Gastroesophageal sphincter (tissue), 4 donors: ENCODE measurements around the gene POM121. TPM values are rescaled to one million over a fixed set of nuclear protein-coding genes. Genes with fewer than 3 reads are reported as not detected.
"Not testable (repeated sequence)": the region's sequence is repeated elsewhere in the genome, so short reads cannot be mapped to it uniquely, and the experiment has no call there.

ENCODE experiments used
- ATAC-seq: fragments of 150-250 bp; one replicate; pipeline ENCODE4 v1.9.1; 2016; ENCODE audit warnings: mild to moderate bottlenecking, moderate library complexity
- H3K27ac ChIP-seq, 4 donors: fragments of 200-600 bp; sonication (generic) in 3 of 4; 1 replicate in 3 of 4; 2 replicates in 1 of 4; pipeline ENCODE4 v1.5.1; 2016 to 2019
- H3K27me3 ChIP-seq: fragments of 200-600 bp; sonication (generic); one replicate; pipeline ENCODE4 v1.5.1; 2019
- H3K36me3 ChIP-seq, 2 donors: fragments of 200-600 bp; sonication (generic); one replicate each; pipeline ENCODE4 v1.5.1; 2019; ENCODE audit warnings: control low read depth in 1 of 2
- H3K4me1 ChIP-seq, 3 donors: fragments of 200-600 bp; sonication (generic); 1 replicate in 2 of 3; 2 replicates in 1 of 3; pipeline ENCODE4 v1.5.1; 2016 to 2019; ENCODE audit warnings: control low read depth in 2 of 3
- H3K4me3 ChIP-seq, 2 donors: fragments of 200-600 bp; sonication (generic); one replicate each; pipeline ENCODE4 v1.5.1; 2019; ENCODE audit warnings: mild to moderate bottlenecking in 1 of 2, moderate library complexity in 1 of 2
- H3K9me3 ChIP-seq, 3 donors: fragments of 200-600 bp; sonication (generic); one replicate each; pipeline ENCODE4 v1.5.1; 2017 to 2019; ENCODE audit warnings: control low read depth in 2 of 3
- EP300 ChIP-seq: sonication (generic); formaldehyde crosslinking; IDR thresholded peaks from one replicate; pipeline ENCODE4 v1.6.1; 2017; ENCODE audit warnings: antibody characterized with exemption, mild to moderate bottlenecking
- POLR2A ChIP-seq, 2 donors: fragments of 450-650 bp; IDR thresholded peaks; one replicate each; pipeline ENCODE4 v1.6.1; 2017; ENCODE audit warnings: antibody characterized with exemption in 2 of 2, mild to moderate bottlenecking in 2 of 2, moderate library complexity in 1 of 2
- POLR2AphosphoS5 ChIP-seq: sonication (generic); formaldehyde crosslinking; IDR thresholded peaks from one replicate; pipeline ENCODE4 v1.6.1; 2017; ENCODE audit warnings: antibody characterized with exemption
- WGBS, 2 donors: methylation state at CpG; one replicate each; pipeline ENCODE4 v1.1.5; 2018; ENCODE audit warnings: low coverage in 1 of 2; 5-methylcytosine and 5-hydroxymethylcytosine counted together
- total RNA-seq, 4 donors: library from RNA; depleted of rRNA; stranded (reverse); fragments of >200 nt; gene quantifications; one replicate each; pipeline ENCODE4 v1.1.0, GENCODE V29; 2016
- TF ChIP-seq, protein P1 (sequence below), 4 experiments: fragments of 200-600 bp in 2 of 4; fragments of 450-650 bp in 2 of 4; sonication (generic) in 1 of 4; IDR thresholded peaks; one replicate each; pipeline ENCODE4 v1.5.1; 2017 to 2019; ENCODE audit warnings: antibody characterized with exemption in 4 of 4, mild to moderate bottlenecking in 2 of 4, moderate library complexity in 2 of 4

Gene POM121
- total RNA-seq, result 10 to 100 TPM; 11.8 to 22.1 (median 14.6) TPM

GRCh38 chr7:72924733-72925545 lies at the start of gene POM121:
Gene POM121, plus strand, starts transcription at chr7:72925095. Its CDS starts 27 bp downstream, at chr7:72925122.
- Histone ChIP-seq H3K4me1 (peaks cover 5 to 29% (median 14%) of the 10 kb centered on the region in 3 donors), H3K4me3 (peak within 1 kb of the TSS; percentile 86 to 99), H3K27me3 (no peaks in the 10 kb centered on the region), H3K27ac (peak within 1 kb of the TSS; percentile 92 to 98 (median 96)), H3K9me3 (no peaks in the 10 kb centered on the region), H3K36me3 (peaks cover 0 to 41% of the 10 kb centered on the region in 2 donors)
- WGBS, 2 donors, result 0% methylated on average over 2 of the region's 91 CpGs; no CpG with 5 or more reads in 1 of the 2 donors
- peak; percentile 96 for ATAC-seq
- TF ChIP-seq POLR2A (IDR thresholded peaks at IDR 0.05), result peak in 1 of 2 donors; percentile 80
- no peak for TF ChIP-seq EP300
- TF ChIP-seq, protein P1, sequence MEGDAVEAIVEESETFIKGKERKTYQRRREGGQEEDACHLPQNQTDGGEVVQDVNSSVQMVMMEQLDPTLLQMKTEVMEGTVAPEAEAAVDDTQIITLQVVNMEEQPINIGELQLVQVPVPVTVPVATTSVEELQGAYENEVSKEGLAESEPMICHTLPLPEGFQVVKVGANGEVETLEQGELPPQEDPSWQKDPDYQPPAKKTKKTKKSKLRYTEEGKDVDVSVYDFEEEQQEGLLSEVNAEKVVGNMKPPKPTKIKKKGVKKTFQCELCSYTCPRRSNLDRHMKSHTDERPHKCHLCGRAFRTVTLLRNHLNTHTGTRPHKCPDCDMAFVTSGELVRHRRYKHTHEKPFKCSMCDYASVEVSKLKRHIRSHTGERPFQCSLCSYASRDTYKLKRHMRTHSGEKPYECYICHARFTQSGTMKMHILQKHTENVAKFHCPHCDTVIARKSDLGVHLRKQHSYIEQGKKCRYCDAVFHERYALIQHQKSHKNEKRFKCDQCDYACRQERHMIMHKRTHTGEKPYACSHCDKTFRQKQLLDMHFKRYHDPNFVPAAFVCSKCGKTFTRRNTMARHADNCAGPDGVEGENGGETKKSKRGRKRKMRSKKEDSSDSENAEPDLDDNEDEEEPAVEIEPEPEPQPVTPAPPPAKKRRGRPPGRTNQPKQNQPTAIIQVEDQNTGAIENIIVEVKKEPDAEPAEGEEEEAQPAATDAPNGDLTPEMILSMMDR (IDR thresholded peaks at IDR 0.05), result peak in 2 of 4 experiments; percentile 3 to 12
- peak; percentile 87 for TF ChIP-seq POLR2AphosphoS5

GRCh38 chr7:72879079-72879736 lies 45.7 kb upstream of the POM121 start:
- TF ChIP-seq, protein P1 (IDR thresholded peaks at IDR 0.05), result peak in 2 of 4 experiments; percentile 39 to 43
- TF ChIP-seq POLR2A (IDR thresholded peaks at IDR 0.05) (peak; percentile 57 to 60), POLR2AphosphoS5 (peak; percentile 89)
- WGBS, 2 donors, result 2% methylated on average over 11 of the region's 59 CpGs; no CpG with 5 or more reads in 1 of the 2 donors
- ATAC-seq, result peak; percentile 100

DNA sequence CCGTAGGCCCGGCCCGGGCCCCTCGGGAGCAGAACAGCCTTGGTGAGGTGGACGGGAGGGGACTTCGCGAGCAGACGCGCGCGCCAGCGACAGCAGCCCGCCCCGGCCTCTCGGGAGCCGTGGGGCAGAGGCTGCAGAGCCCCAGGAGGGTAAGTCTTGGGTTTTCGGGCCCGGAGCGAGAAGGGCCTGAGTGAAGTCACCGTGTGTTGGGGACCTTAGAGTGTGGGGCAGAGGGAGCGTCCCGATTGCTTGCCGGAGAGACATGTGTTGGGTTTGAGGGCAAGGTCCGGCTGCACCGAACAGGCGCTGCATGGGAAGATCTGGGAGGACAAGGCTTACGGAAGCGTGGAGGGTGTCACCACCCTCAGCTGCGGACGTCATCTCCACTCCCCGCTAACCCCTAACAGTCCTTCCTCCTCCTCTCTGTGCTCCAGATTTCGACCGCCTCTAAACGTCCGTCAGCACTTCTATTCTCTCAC lies 45.1 kb upstream of the POM121 start:
- 0% methylated on average over 9 to 16 of the region's 35 CpGs for WGBS, 2 donors
- ATAC-seq, H3K9me3 ChIP-seq, H3K27me3 ChIP-seq: not testable (repeated sequence)
- Histone ChIP-seq H3K36me3 (peaks cover 0 to 14% of the 10 kb centered on the region in 2 donors), H3K4me3 (peak overlapping the region; percentile 61 to 70), H3K27ac (peak overlapping the region; percentile 86 to 97 (median 92)), H3K4me1 (peaks cover 0 to 23% (median 3%) of the 10 kb centered on the region in 3 donors)

More at GRCh38 chr7:72879079-72879736, 45.7 kb upstream of the POM121 start:
- not testable (repeated sequence) for H3K9me3 ChIP-seq, H3K27me3 ChIP-seq
- Histone ChIP-seq H3K36me3 (peaks cover 0 to 14% of the 10 kb centered on the region in 2 donors), H3K27ac (peak overlapping the region; percentile 86 to 97 (median 92)), H3K4me3 (peak overlapping the region; percentile 61 to 70), H3K4me1 (peaks cover 0 to 23% (median 3%) of the 10 kb centered on the region in 3 donors)

DNA sequence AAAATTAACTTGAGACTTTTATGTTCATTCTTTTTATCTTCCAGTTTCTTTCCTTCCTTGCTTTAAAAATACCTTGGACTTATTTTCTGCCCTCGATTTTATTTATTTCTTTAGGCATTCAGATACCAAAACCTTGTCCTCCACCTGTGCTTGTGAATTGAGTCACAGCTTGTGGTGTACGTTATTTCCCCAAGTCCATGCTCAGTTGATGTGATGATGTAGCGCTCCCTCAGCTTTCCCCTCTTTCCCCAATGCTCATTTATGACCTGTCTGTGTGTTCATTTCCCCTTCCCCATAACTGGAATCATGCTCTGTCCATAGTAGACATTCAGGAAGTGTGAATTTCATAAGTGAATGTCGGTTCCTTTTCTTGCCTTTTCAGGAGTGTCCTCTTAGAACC lies 33.1 kb upstream of the POM121 start:
- peaks cover 0 to 64% of the 10 kb centered on the region in 2 donors for H3K36me3 ChIP-seq
- not testable (repeated sequence) for ATAC-seq, H3K27me3 ChIP-seq, H3K27ac ChIP-seq, H3K9me3 ChIP-seq, H3K4me3 ChIP-seq, H3K4me1 ChIP-seq
- 77% methylated on average over 4 of the region's 4 CpGs; no CpG with 5 or more reads in 1 of the 2 donors for WGBS, 2 donors

GRCh38 chr7:72904740-72905139 lies 20.2 kb upstream of the POM121 start:
- not testable (repeated sequence) for H3K9me3 ChIP-seq, H3K27ac ChIP-seq, ATAC-seq, H3K4me1 ChIP-seq, H3K4me3 ChIP-seq, H3K27me3 ChIP-seq
- WGBS, 2 donors, result 83 to 95% methylated on average over 4 to 6 of the region's 6 CpGs
- H3K36me3 ChIP-seq, result peaks cover 0 to 62% of the 10 kb centered on the region in 2 donors

- 89 to 100% methylated on average over 1 to 9 of the region's 10 CpGs for WGBS, 2 donors
Observed at GRCh38 chr7:72908422-72908821, 16.5 kb upstream of the POM121 start.

DNA sequence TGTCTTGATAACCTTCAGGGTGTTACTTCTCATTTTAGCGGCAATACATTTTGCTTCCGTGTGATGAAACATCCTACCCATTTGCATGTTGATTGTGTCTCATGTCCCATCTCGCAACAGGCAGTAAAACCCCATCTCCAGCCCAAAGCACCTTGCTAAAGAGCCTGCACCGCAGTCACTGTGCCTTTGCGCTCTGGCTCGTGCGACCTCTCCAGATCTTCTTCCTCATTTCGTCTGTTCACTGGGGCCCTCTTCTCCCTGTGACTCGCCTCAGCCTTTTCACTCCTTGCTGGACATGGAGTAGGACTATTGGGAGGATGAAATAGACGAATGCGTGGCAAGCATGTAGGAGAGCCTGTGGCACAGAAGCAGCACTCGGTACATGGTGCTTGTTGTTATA lies 13.5 kb upstream of the POM121 start:
- not testable (repeated sequence) for H3K9me3 ChIP-seq, H3K27ac ChIP-seq, H3K4me3 ChIP-seq, H3K4me1 ChIP-seq, ATAC-seq, H3K27me3 ChIP-seq
- 83 to 89% methylated on average over 5 to 7 of the region's 12 CpGs for WGBS, 2 donors
- H3K36me3 ChIP-seq, result peaks cover 0 to 53% of the 10 kb centered on the region in 2 donors

More at GRCh38 chr7:72908422-72908821, 16.5 kb upstream of the POM121 start:
- not testable (repeated sequence) for H3K27me3 ChIP-seq, H3K4me3 ChIP-seq, H3K4me1 ChIP-seq, H3K9me3 ChIP-seq, H3K27ac ChIP-seq, ATAC-seq
- peaks cover 0 to 53% of the 10 kb centered on the region in 2 donors for H3K36me3 ChIP-seq

GRCh38 chr7:72913750-72914149 lies 11.1 kb upstream of the POM121 start:
- not testable (repeated sequence) for ATAC-seq

More at GRCh38 chr7:72913750-72914149, 11.1 kb upstream of the POM121 start:
- H3K4me3 ChIP-seq, H3K27ac ChIP-seq, H3K9me3 ChIP-seq, H3K27me3 ChIP-seq: not testable (repeated sequence)
- H3K36me3 ChIP-seq, result peaks cover 0 to 47% of the 10 kb centered on the region in 2 donors
- 71 to 78% methylated on average over 5 to 10 of the region's 10 CpGs for WGBS, 2 donors
- peaks cover 0 to 15% (median 0%) of the 10 kb centered on the region in 3 donors for H3K4me1 ChIP-seq
